HepG2 (cell line): Measurements from ENCODE around the gene CDC42BPG. TPM values are rescaled to one million over a fixed set of nuclear protein-coding genes. Genes with fewer than 3 reads are reported as not detected.

Experiments
- ADNP ChIP-seq: sonication (generic); formaldehyde crosslinking; IDR thresholded peaks from 2 replicates; pipeline ENCODE4 v1.4.0; 2020; ENCODE audit warnings: missing genetic modification reagents
- CEBPG ChIP-seq: IDR thresholded peaks from 2 replicates; pipeline ENCODE4 v1.6.1; 2016
- ETS1 ChIP-seq: sonication (generic); formaldehyde crosslinking; IDR thresholded peaks from 2 replicates; pipeline ENCODE4 v1.4.0; 2020; ENCODE audit warnings: missing genetic modification reagents
- GABPB1 ChIP-seq: IDR thresholded peaks from 2 replicates; pipeline ENCODE4 v1.6.1; 2016; ENCODE audit warnings: mild to moderate bottlenecking, missing genetic modification reagents, moderate library complexity, missing compliant biosample characterization
- GATAD1 ChIP-seq: IDR thresholded peaks from 2 replicates; pipeline ENCODE4 v1.6.1; 2016; ENCODE audit warnings: missing genetic modification reagents, missing compliant biosample characterization
- HNF4G ChIP-seq, 2 experiments: sonication (generic) in 1 of 2; formaldehyde crosslinking in 1 of 2; IDR thresholded peaks; 2 replicates each; pipeline versions ENCODE4 v1.4.0 to v1.6.1; 2011 to 2020; ENCODE audit warnings: borderline replicate concordance in 2 of 2, low read depth in 2 of 2, mild to moderate bottlenecking in 2 of 2, low read length in 1 of 2, missing genetic modification reagents in 1 of 2, moderate library complexity in 1 of 2
- MEIS2 ChIP-seq: sonication (generic); formaldehyde crosslinking; IDR thresholded peaks from 2 replicates; pipeline ENCODE4 v1.9.0; 2021; ENCODE audit warnings: mild to moderate bottlenecking, missing genetic modification reagents
- PITX1 ChIP-seq: sonication (generic); formaldehyde crosslinking; IDR thresholded peaks from 2 replicates; pipeline ENCODE4 v1.5.1; 2020; ENCODE audit warnings: mild to moderate bottlenecking, missing genetic modification reagents
- SP4 ChIP-seq: sonication (generic); formaldehyde crosslinking; IDR thresholded peaks from 2 replicates; pipeline ENCODE4 v1.8.1; 2023; ENCODE audit warnings: mild to moderate bottlenecking, missing genetic modification reagents
- THRA ChIP-seq: sonication (generic); formaldehyde crosslinking; IDR thresholded peaks from 2 replicates; pipeline ENCODE4 v1.4.0; 2020; ENCODE audit warnings: missing genetic modification reagents, borderline replicate concordance
- TRIM22 ChIP-seq: fragments of 450-650 bp; IDR thresholded peaks from 2 replicates; pipeline ENCODE4 v1.6.1; 2017
- ZBTB14 ChIP-seq: sonication (generic); formaldehyde crosslinking; IDR thresholded peaks from 2 replicates; pipeline ENCODE4 v1.4.0; 2020; ENCODE audit warnings: missing genetic modification reagents
- ZBTB34 ChIP-seq: sonication (generic); formaldehyde crosslinking; IDR thresholded peaks from 2 replicates; pipeline ENCODE4 v1.8.0; 2022; ENCODE audit warnings: mild to moderate bottlenecking, missing genetic modification reagents
- ZBTB38 ChIP-seq: sonication (generic); formaldehyde crosslinking; IDR thresholded peaks from 2 replicates; pipeline ENCODE4 v1.5.1; 2020; ENCODE audit warnings: mild to moderate bottlenecking, missing genetic modification reagents
- ZBTB39 ChIP-seq: sonication (generic); formaldehyde crosslinking; IDR thresholded peaks from 2 replicates; pipeline ENCODE4 v1.5.0; 2020; ENCODE audit warnings: missing genetic modification reagents
- ZEB1 ChIP-seq: IDR thresholded peaks from 2 replicates; pipeline ENCODE4 v1.6.1; 2012; ENCODE audit warnings: mild to moderate bottlenecking, low read depth, inconsistent platforms; ENCODE audit not compliant: insufficient replicate concordance
- ZIK1 ChIP-seq: sonication (generic); formaldehyde crosslinking; IDR thresholded peaks from 2 replicates; pipeline ENCODE4 v1.5.0; 2020; ENCODE audit warnings: mild to moderate bottlenecking, low read depth, missing genetic modification reagents, borderline replicate concordance
- ZNF317 ChIP-seq: sonication (generic); formaldehyde crosslinking; IDR thresholded peaks from 2 replicates; pipeline ENCODE4 v1.5.0; 2020; ENCODE audit warnings: mild to moderate bottlenecking, missing genetic modification reagents
- ZSCAN31 ChIP-seq: sonication (generic); formaldehyde crosslinking; IDR thresholded peaks from 2 replicates; pipeline ENCODE4 v1.5.0; 2020; ENCODE audit warnings: low read depth, mild to moderate bottlenecking, missing genetic modification reagents
- ZSCAN9 ChIP-seq: IDR thresholded peaks from 2 replicates; pipeline ENCODE4 v1.6.1; 2016; ENCODE audit warnings: borderline replicate concordance
- ZZZ3 ChIP-seq: sonication (generic); formaldehyde crosslinking; IDR thresholded peaks from 2 replicates; pipeline ENCODE4 v1.4.0; 2020; ENCODE audit warnings: missing genetic modification reagents, mild to moderate bottlenecking, borderline replicate concordance
- polyA plus RNA-seq, 8 experiments: library from polyadenylated mRNA; depleted of rRNA in 3 of 8; stranded (reverse) in 7 of 8; unstranded in 1 of 8; fragments of >200 nt; fragmentation: Illumina TruSeq in 4 of 8; extraction: Trizol in 4 of 8; gene quantifications; 2 replicates each; pipeline versions ENCODE4 v1.2.1 to v1.2.3, GENCODE V29; 2011 to 2016; ENCODE audit warnings: low read depth in 4 of 8, missing spikeins in 1 of 8, mixed read lengths in 1 of 8; ENCODE audit not compliant: insufficient read depth in 1 of 8
- total RNA-seq, 5 experiments: library from RNA; depleted of rRNA; stranded (reverse); fragments of >200 nt; fragmentation: Illumina TruSeq; extraction: Trizol; gene quantifications; 2 replicates each; pipeline ENCODE4 v1.2.3, GENCODE V29; 2016; ENCODE audit warnings: low read depth in 1 of 5

Gene CDC42BPG
- total and polyA plus RNA-seq, 2 of the 13 experiments (the other 11 are each of a cell fraction or from before 2014, with no cell fraction given): 0.55 to 1.4 TPM

GRCh38 chr11:64887757-64888405 is 43.4 kb upstream of the CDC42BPG start (continued):
- TF ChIP-seq ZBTB14 (CRISPR knock-in tag) (0 out of 2 replicates have a peak, but pooled peaks have one; percentile 35), ZIK1 (CRISPR knock-in tag) (peak; percentile 37; the same call in 1 of the 2 replicates), ADNP (CRISPR knock-in tag) (no peak), TRIM22 (no peak), ZSCAN31 (0 out of 2 replicates have a peak, but pooled peaks have one; percentile 6), ZNF317 (peak; percentile 75), ETS1 (CRISPR knock-in tag) (no peak), GABPB1 (CRISPR knock-in tag) (peak; percentile 77), HNF4G (IDR thresholded peaks at IDR 0.05; ENCODE audit: borderline replicate concordance, low read depth, low read length) (no peak), HNF4G (CRISPR knock-in tag; IDR thresholded peaks at IDR 0.05; ENCODE audit: borderline replicate concordance, low read depth) (no peak), ZEB1 (peak; percentile 0), THRA (CRISPR knock-in tag) (0 out of 2 replicates have a peak, but pooled peaks have one; percentile 34), CEBPG (CRISPR knock-in tag) (no peak), ZZZ3 (CRISPR knock-in tag) (no peak), PITX1 (CRISPR knock-in tag) (no peak), ZSCAN9 (CRISPR knock-in tag) (0 out of 2 replicates have a peak, but pooled peaks have one; percentile 41), MEIS2 (CRISPR knock-in tag) (peak; percentile 85), ZBTB39 (no peak), SP4 (CRISPR knock-in tag) (peak; percentile 74), ZBTB34 (CRISPR knock-in tag) (0 out of 2 replicates have a peak, but pooled peaks have one; percentile 32), GATAD1 (CRISPR knock-in tag) (no peak), ZBTB38 (CRISPR knock-in tag) (peak; percentile 32; the same call in 1 of the 2 replicates)
